HFFc6 (cell line): Measurements from ENCODE around the gene RGS19. TPM values are rescaled to one million over a fixed set of nuclear protein-coding genes. Genes with fewer than 3 reads are reported as not detected.

Experiments used
- DNase-seq: peaks from one replicate; pipeline ENCODE4 v3.0.0-alpha.2; 2018
- H3K27ac Mint-ChIP-seq: 2 replicates; pipeline ENCODE4 v1.8.0; 2020; ENCODE audit warnings: mild to moderate bottlenecking, mixed read lengths
- H3K27me3 Mint-ChIP-seq: 2 replicates; pipeline ENCODE4 v1.8.0; 2021; ENCODE audit warnings: mild to moderate bottlenecking, moderate library complexity, mixed read lengths; ENCODE audit not compliant: insufficient read depth
- H3K36me3 Mint-ChIP-seq: 2 replicates; pipeline ENCODE4 v1.8.0; 2021; ENCODE audit warnings: low read depth, mixed read lengths
- H3K4me1 Mint-ChIP-seq: 2 replicates; pipeline ENCODE4 v1.8.0; 2020; ENCODE audit warnings: low read depth, mixed read lengths
- H3K4me3 Mint-ChIP-seq: 2 replicates; pipeline ENCODE4 v1.8.0; 2020; ENCODE audit warnings: mild to moderate bottlenecking, moderate library complexity, mixed read lengths
- H3K9me3 Mint-ChIP-seq: 2 replicates; pipeline ENCODE4 v1.8.0; 2020; ENCODE audit warnings: mild to moderate bottlenecking, mixed read lengths
- CTCF ChIP-seq: fragments of 200-600 bp; sonication (generic); IDR thresholded peaks from 2 replicates; pipeline ENCODE4 v1.5.0; 2021; ENCODE audit warnings: antibody characterized with exemption, mild to moderate bottlenecking
- total RNA-seq, 6 experiments: library from RNA; stranded (reverse); fragmentation: NEBNext Ultra II Directional; extraction: Animal tissue kit (Norgen Biotek cat#: 25700); gene quantifications; 2 replicates in 1 of 6; 3 replicates in 5 of 6; pipeline ENCODE4 v1.2.3, GENCODE V29; 2021

Gene RGS19
- total RNA-seq, 6 experiments from 2014 or later, result 11.0 to 16.3 (median 12.9) TPM

- no peak for TF ChIP-seq CTCF
- Mint-ChIP-seq H3K36me3 (no peaks in the 10 kb centered on the region), H3K9me3 (no peaks in the 10 kb centered on the region), H3K27me3 (peaks cover 24% of the 10 kb centered on the region), H3K27ac (no peak overlapping the region), H3K4me1 (peaks cover 8% of the 10 kb centered on the region; the same call in 1 of the 2 replicates), H3K4me3 (no peak overlapping the region)
- DNase-seq, result no peak
Observed at GRCh38 chr20:64082126-64082731, 2.9 kb upstream of the RGS19 start.

- Mint-ChIP-seq H3K4me3 (no peak overlapping the region), H3K4me1 (peaks cover 8% of the 10 kb centered on the region; the same call in 1 of the 2 replicates), H3K27me3 (peaks cover 24% of the 10 kb centered on the region), H3K27ac (no peak overlapping the region), H3K36me3 (no peaks in the 10 kb centered on the region), H3K9me3 (no peaks in the 10 kb centered on the region)
- DNase-seq, result no peak
- no peak for TF ChIP-seq CTCF
Observed at GRCh38 chr20:64081624-64081964, 2.3 kb upstream of the RGS19 start.

GRCh38 chr20:64080813-64081623, 1.7 kb upstream of the RGS19 start:
- Mint-ChIP-seq H3K9me3 (no peaks in the 10 kb centered on the region), H3K27me3 (peaks cover 24% of the 10 kb centered on the region)

GRCh38 chr20:64080013-64080812, 895 bp upstream of the RGS19 start, which contains the start of gene OPRL1:
TSS of gene OPRL1 (plus strand) at chr20:64080082. CDS start at chr20:64092721, 12,639 bp downstream.
- Mint-ChIP-seq H3K27me3 (peaks cover 16% of the 10 kb centered on the region), H3K4me1 (peaks cover 8% of the 10 kb centered on the region; the same call in 1 of the 2 replicates), H3K27ac (0 out of 2 replicates have a peak within 1 kb of the TSS, but pooled peaks have one; percentile 13), H3K36me3 (no peaks in the 10 kb centered on the region), H3K4me3 (peak within 1 kb of the TSS; percentile 89), H3K9me3 (no peaks in the 10 kb centered on the region)
- TF ChIP-seq CTCF, result no peak
- no peak for DNase-seq

More at GRCh38 chr20:64080813-64081623, 1.7 kb upstream of the RGS19 start:
- Mint-ChIP-seq H3K27ac (no peak overlapping the region), H3K4me3 (peak overlapping the region; percentile 71), H3K4me1 (peaks cover 8% of the 10 kb centered on the region; the same call in 1 of the 2 replicates), H3K36me3 (no peaks in the 10 kb centered on the region)
- no peak for TF ChIP-seq CTCF
- DNase-seq, result no peak

- H3K4me1 Mint-ChIP-seq, result peaks cover 8% of the 10 kb centered on the region; the same call in 1 of the 2 replicates
- H3K9me3 Mint-ChIP-seq, result no peaks in the 10 kb centered on the region
- H3K4me3 Mint-ChIP-seq, result peak overlapping the region; percentile 89
- TF ChIP-seq CTCF, result no peak
- H3K27ac Mint-ChIP-seq, result no peak overlapping the region
- peaks cover 13% of the 10 kb centered on the region for H3K27me3 Mint-ChIP-seq
- H3K36me3 Mint-ChIP-seq, result no peaks in the 10 kb centered on the region
- DNase-seq, result no peak
Observed at GRCh38 chr20:64078934-64079272, 415 bp downstream of the RGS19 start.
